A673 (cell line): Measurements from ENCODE around the gene TRPM8. TPM values are rescaled to one million over a fixed set of nuclear protein-coding genes. Genes with fewer than 3 reads are reported as not detected.

Source experiments
- BruUV-seq: library from RNA; stranded (reverse); fragments of 400-500 nt; replicated peaks from 2 replicates; lab custom pipeline; 2021; lab: Mats Ljungman, UMichigan
- CTCF ChIA-PET: fragments of 300-600 bp; sonication (Branson Sonifier 250); formaldehyde crosslinking; loops from one replicate; lab custom pipeline; 2022; ENCODE audit warnings: antibody characterized with exemption; lab: Charles Lee
- POLR2A ChIA-PET: fragments of 300-600 bp; sonication (Branson Sonifier 250); formaldehyde crosslinking; loops from one replicate; lab custom pipeline; 2022; ENCODE audit warnings: antibody characterized with exemption; ENCODE audit not compliant: low non-redundant PET; lab: Charles Lee
- DNase-seq: peaks from one replicate; pipeline ENCODE4 v3.0.0-alpha.2; 2015; ENCODE audit warnings: low spot score
- H3K27ac ChIP-seq: fragments of 200-600 bp; sonication (generic); 2 replicates; pipeline ENCODE4 v1.5.1; 2016; ENCODE audit warnings: mixed run types, low read depth, mild to moderate bottlenecking, mixed read lengths, antibody characterized with exemption, low read length; ENCODE audit not compliant: poor library complexity, severe bottlenecking
- H3K27me3 ChIP-seq: fragments of 200-600 bp; sonication (generic); replicated peaks from 2 replicates; pipeline ENCODE4 v1.6.1; 2017; ENCODE audit warnings: mixed run types, low read depth, mild to moderate bottlenecking, mixed read lengths, antibody characterized with exemption, low read length; ENCODE audit not compliant: insufficient read depth, poor library complexity
- H3K36me3 ChIP-seq: fragments of 200-600 bp; sonication (generic); 2 replicates; pipeline ENCODE4 v1.6.1; 2016; ENCODE audit warnings: mixed run types, mild to moderate bottlenecking, mixed read lengths, antibody characterized with exemption, low read length; ENCODE audit not compliant: insufficient read depth, poor library complexity, severe bottlenecking
- H3K4me1 ChIP-seq: fragments of 200-600 bp; sonication (generic); 2 replicates; pipeline ENCODE4 v1.6.1; 2017; ENCODE audit warnings: mixed run types, mild to moderate bottlenecking, mixed read lengths, antibody characterized with exemption, low read length; ENCODE audit not compliant: insufficient read depth, poor library complexity, severe bottlenecking
- H3K4me3 ChIP-seq: fragments of 200-600 bp; sonication (generic); 2 replicates; pipeline ENCODE4 v1.5.1; 2016; ENCODE audit warnings: low read depth, mixed run types, mild to moderate bottlenecking, mixed read lengths, low read length; ENCODE audit not compliant: poor library complexity, severe bottlenecking
- H3K9me3 ChIP-seq: fragments of 200-600 bp; sonication (generic); 2 replicates; pipeline ENCODE4 v1.6.1; 2016; ENCODE audit warnings: mixed run types, low read depth, mild to moderate bottlenecking, mixed read lengths, antibody characterized with exemption, low read length; ENCODE audit not compliant: poor library complexity, severe bottlenecking
- CTCF ChIP-seq: fragments of 300-800, 200-600 bp; sonication (generic); conservative IDR thresholded peaks from 2 replicates; pipeline ENCODE4 v1.5.1; 2017; ENCODE audit warnings: low read depth, mild to moderate bottlenecking, antibody characterized with exemption, low read length, moderate library complexity, mixed read lengths
- EZH2 ChIP-seq: fragments of 200-600 bp; sonication (generic); IDR thresholded peaks from 2 replicates; pipeline ENCODE4 v1.6.1; 2017; ENCODE audit warnings: borderline replicate concordance, low read depth, mild to moderate bottlenecking, mixed read lengths, antibody characterized with exemption, low read length; ENCODE audit not compliant: poor library complexity, severe bottlenecking
- intact Hi-C: fragments of 100-400 bp; cut with micrococcal nuclease; formaldehyde crosslinking; loops from one replicate; pipeline ENCODE4 v1.10.0; 2022; ENCODE audit not compliant: unreplicated experiment
- total RNA-seq: library from RNA; stranded (reverse); gene quantifications from 2 replicates; pipeline ENCODE4 v1.2.3, GENCODE V29; 2021

Gene TRPM8
- total RNA-seq, 1 experiment from 2014 or later: 8.9 TPM

- H3K4me1 ChIP-seq: no peaks in the 10 kb centered on the region
- intact Hi-C loops: no loop called here
- no peak overlapping the region for H3K4me3 ChIP-seq
- no peaks in the 10 kb centered on the region for H3K36me3 ChIP-seq
- no TSS peak for BruUV-seq
- TF ChIP-seq CTCF: no peak
- TF ChIP-seq EZH2: no peak
- ChIA-PET CTCF (no interaction called here), POLR2A (no interaction called here)
- H3K27me3 ChIP-seq: peaks cover 41% of the 10 kb centered on the region
- no peaks in the 10 kb centered on the region for H3K9me3 ChIP-seq
- no peak for DNase-seq
- H3K27ac ChIP-seq: no peak overlapping the region
Measured at GRCh38 chr2:234038076-234038802, 121.1 kb downstream of the TRPM8 start.

- H3K4me1 ChIP-seq: no peaks in the 10 kb centered on the region
- TF ChIP-seq CTCF (no peak), EZH2 (no peak)
- H3K27me3 ChIP-seq: peaks cover 43% of the 10 kb centered on the region
- intact Hi-C loops: no loop called here
- H3K27ac ChIP-seq: no peak overlapping the region
- H3K9me3 ChIP-seq: no peaks in the 10 kb centered on the region
- H3K36me3 ChIP-seq: no peaks in the 10 kb centered on the region
- BruUV-seq: no TSS peak
- H3K4me3 ChIP-seq: no peak overlapping the region
- CTCF ChIA-PET: no interaction called here
- POLR2A ChIA-PET: no interaction called here
- no peak for DNase-seq
Measured at GRCh38 chr2:234044157-234044556, 127.0 kb downstream of the TRPM8 start.

- Histone ChIP-seq H3K36me3 (no peaks in the 10 kb centered on the region), H3K27me3 (peaks cover 51% of the 10 kb centered on the region), H3K4me1 (no peaks in the 10 kb centered on the region), H3K9me3 (no peaks in the 10 kb centered on the region), H3K4me3 (no peak overlapping the region), H3K27ac (no peak overlapping the region)
- DNase-seq: no peak
- no TSS peak for BruUV-seq
- ChIA-PET CTCF (no interaction called here), POLR2A (no interaction called here)
- TF ChIP-seq EZH2 (no peak), CTCF (no peak)
- intact Hi-C loops: no loop called here
Measured at GRCh38 chr2:234046521-234046920, 129.3 kb downstream of the TRPM8 start.
